Omental fat pad (tissue), 4 donors: ENCODE results near the gene ERBB2. TPM values are rescaled to one million over a fixed set of nuclear protein-coding genes. Genes with fewer than 3 reads are reported as not detected.

Experiments
- ATAC-seq: fragments of 150-250 bp; one replicate; pipeline ENCODE4 v1.9.1; 2016; ENCODE audit warnings: mild to moderate bottlenecking, moderate library complexity; ENCODE audit not compliant: low FRiP score
- DNase-seq: peaks from one replicate; pipeline ENCODE4 v3.0.0-alpha.2; 2019; ENCODE audit warnings: low spot score
- small RNA-seq: library from RNA; depleted of rRNA; stranded (forward); fragments of <200 nt; gene quantifications from one replicate; pipeline ENCODE3, GENCODE V24; 2016
- total RNA-seq, 4 donors: library from RNA; depleted of rRNA; stranded (reverse); fragments of >200 nt; gene quantifications; one replicate each; pipeline ENCODE4 v1.1.0, GENCODE V29; 2016
- TF ChIP-seq, protein P1 (sequence below), 3 donors: fragments of 450-650 bp; IDR thresholded peaks; one replicate each; pipeline ENCODE4 v1.5.1; 2016 to 2017; ENCODE audit warnings: antibody characterized with exemption in 3 of 3, mild to moderate bottlenecking in 3 of 3, moderate library complexity in 2 of 3

The ERBB2 gene
- total RNA-seq, 4 donors from 2014 or later: 13.8 to 23.8 (median 15.7) TPM

DNA sequence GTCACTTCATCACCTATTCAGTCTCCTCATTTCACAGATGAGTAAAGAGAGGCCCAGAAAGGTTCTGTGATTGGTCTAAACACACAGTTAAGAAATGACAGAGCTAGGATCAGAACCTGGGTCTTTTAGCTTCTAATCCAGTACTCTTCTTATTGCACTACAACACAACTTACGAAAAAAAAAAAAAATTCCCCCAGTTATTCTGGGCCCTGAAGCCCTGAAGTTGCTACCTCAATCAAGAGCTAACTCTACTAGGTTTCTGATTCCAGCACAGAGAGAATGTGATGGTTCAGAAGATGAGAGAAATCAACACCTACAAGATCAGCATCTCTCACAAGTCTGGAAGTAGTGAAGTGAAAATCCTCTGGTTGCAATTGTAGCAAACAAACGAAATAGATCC, 75.2 kb downstream of the ERBB2 start:
- ATAC-seq (no peak), DNase-seq (no peak)
- TF ChIP-seq, protein P1, sequence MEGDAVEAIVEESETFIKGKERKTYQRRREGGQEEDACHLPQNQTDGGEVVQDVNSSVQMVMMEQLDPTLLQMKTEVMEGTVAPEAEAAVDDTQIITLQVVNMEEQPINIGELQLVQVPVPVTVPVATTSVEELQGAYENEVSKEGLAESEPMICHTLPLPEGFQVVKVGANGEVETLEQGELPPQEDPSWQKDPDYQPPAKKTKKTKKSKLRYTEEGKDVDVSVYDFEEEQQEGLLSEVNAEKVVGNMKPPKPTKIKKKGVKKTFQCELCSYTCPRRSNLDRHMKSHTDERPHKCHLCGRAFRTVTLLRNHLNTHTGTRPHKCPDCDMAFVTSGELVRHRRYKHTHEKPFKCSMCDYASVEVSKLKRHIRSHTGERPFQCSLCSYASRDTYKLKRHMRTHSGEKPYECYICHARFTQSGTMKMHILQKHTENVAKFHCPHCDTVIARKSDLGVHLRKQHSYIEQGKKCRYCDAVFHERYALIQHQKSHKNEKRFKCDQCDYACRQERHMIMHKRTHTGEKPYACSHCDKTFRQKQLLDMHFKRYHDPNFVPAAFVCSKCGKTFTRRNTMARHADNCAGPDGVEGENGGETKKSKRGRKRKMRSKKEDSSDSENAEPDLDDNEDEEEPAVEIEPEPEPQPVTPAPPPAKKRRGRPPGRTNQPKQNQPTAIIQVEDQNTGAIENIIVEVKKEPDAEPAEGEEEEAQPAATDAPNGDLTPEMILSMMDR (IDR thresholded peaks at IDR 0.05): no peak

- DNase-seq: no peak
- no peak for ATAC-seq
- TF ChIP-seq, protein P1 (IDR thresholded peaks at IDR 0.05): no peak
Observed at GRCh38 chr17:39776252-39776651, 76.4 kb downstream of the ERBB2 start.

GRCh38 chr17:39777534-39778365, 77.9 kb downstream of the ERBB2 start:
- ATAC-seq (no peak), DNase-seq (no peak)
- TF ChIP-seq, protein P1 (IDR thresholded peaks at IDR 0.05): no peak

Small RNA genes within 50 kb of the gene (small RNA-seq; reads per million reads assigned to genes)
- not detected for gene MIR4728

Other genes with a start within 250 kb of the ERBB2 start
- gene MED1, start 248.8 kb upstream of the ERBB2 start, total RNA-seq: 10 to 100 TPM; 21.4 to 34.0 (median 29.0) TPM
- 10 to 100 TPM; 25.7 to 49.2 (median 38.1) TPM for gene CDK12, start 238.6 kb upstream of the ERBB2 start, total RNA-seq
- gene NEUROD2, start 92.1 kb upstream of the ERBB2 start, total RNA-seq: under 1 TPM in 1 of 4 donors, not detected in 3; 0.06 TPM
- 10 to 100 TPM; 13.9 to 27.0 (median 19.1) TPM for gene PPP1R1B, start 73.1 kb upstream of the ERBB2 start, total RNA-seq
- 10 to 100 TPM; 24.9 to 75.5 (median 36.5) TPM for gene STARD3, start 62.9 kb upstream of the ERBB2 start, total RNA-seq
- gene TCAP, start 34.7 kb upstream of the ERBB2 start, total RNA-seq: 1 to 10 TPM in 1 of 4 donors, under 1 TPM in 2, not detected in 1; 0.19 to 1.7 (median 0.60) TPM
- 10 to 100 TPM in 1 of 4 donors, 1 to 10 TPM in 2, under 1 TPM in 1; 0.44 to 16.7 (median 1.9) TPM for gene PNMT, start 31.6 kb upstream of the ERBB2 start, total RNA-seq
- 10 to 100 TPM in 2 of 4 donors, 1 to 10 TPM in 2; 8.2 to 12.8 (median 11.0) TPM for gene PGAP3, start 12.0 kb upstream of the ERBB2 start, total RNA-seq
- 10 to 100 TPM; 33.9 to 60.8 (median 52.5) TPM for gene MIEN1, start 30.5 kb downstream of the ERBB2 start, total RNA-seq
- gene GRB7, start 37.9 kb downstream of the ERBB2 start, total RNA-seq: 10 to 100 TPM in 3 of 4 donors, not detected in 1; 13.0 to 19.3 (median 14.0) TPM
- gene IKZF3, start 164.2 kb downstream of the ERBB2 start, total RNA-seq: 1 to 10 TPM; 2.9 to 8.3 (median 4.5) TPM
- not detected for gene ZPBP2, start 168.1 kb downstream of the ERBB2 start, total RNA-seq
- 10 to 100 TPM; 10.4 to 32.2 (median 21.3) TPM for gene GSDMB, start 218.6 kb downstream of the ERBB2 start, total RNA-seq
- gene ORMDL3, start 227.5 kb downstream of the ERBB2 start, total RNA-seq: 100 to 1,000 TPM in 2 of 4 donors, 10 to 100 TPM in 2; 78.5 to 338 (median 163) TPM
- not detected for gene LRRC3C, start 227.7 kb downstream of the ERBB2 start, total RNA-seq